Astrocyte (in vitro differentiated cells and primary cell): Measurements from ENCODE around the gene RYR2. TPM values are rescaled to one million over a fixed set of nuclear protein-coding genes. Genes with fewer than 3 reads are reported as not detected.

Experiments
- DNase-seq: peaks from one replicate; pipeline ENCODE4 v3.0.0-alpha.2; 2010; ENCODE audit warnings: low read depth
- FAIRE-seq: peaks from 2 replicates; lab custom pipeline; 2011; peaks lifted over from hg19 to GRCh38; lab: Jason Lieb, UNC
- H2AFZ ChIP-seq: 2 replicates; pipeline ENCODE4 v1.6.0; 2012; ENCODE audit warnings: low read depth, low read length, inconsistent platforms
- H3K27ac ChIP-seq: 2 replicates; pipeline ENCODE4 v1.5.1; 2011; ENCODE audit warnings: low read depth, low read length, inconsistent platforms
- H3K27me3 ChIP-seq: 2 replicates; pipeline ENCODE4 v1.6.0; 2011; ENCODE audit warnings: low read length, inconsistent platforms; ENCODE audit not compliant: insufficient read depth
- H3K36me3 ChIP-seq: 2 replicates; pipeline ENCODE4 v1.5.1; 2011; ENCODE audit warnings: low read length, inconsistent platforms; ENCODE audit not compliant: insufficient read depth
- H3K4me1 ChIP-seq: 2 replicates; pipeline ENCODE4 v1.5.1; 2011; ENCODE audit warnings: low read length, inconsistent platforms; ENCODE audit not compliant: insufficient read depth
- H3K4me2 ChIP-seq: 2 replicates; pipeline ENCODE4 v1.6.0; 2012; ENCODE audit warnings: low read length, inconsistent platforms
- H3K4me3 ChIP-seq: 2 replicates; pipeline ENCODE4 v1.5.1; 2011; ENCODE audit warnings: low read depth, mild to moderate bottlenecking, low read length, inconsistent platforms; ENCODE audit not compliant: insufficient read depth
- H3K79me2 ChIP-seq: 2 replicates; pipeline ENCODE4 v1.6.0; 2012; ENCODE audit warnings: mild to moderate bottlenecking, low read length, inconsistent platforms; ENCODE audit not compliant: insufficient read depth
- H3K9ac ChIP-seq: 2 replicates; pipeline ENCODE4 v1.6.0; 2012; ENCODE audit warnings: mild to moderate bottlenecking, low read length, inconsistent platforms
- H3K9me3 ChIP-seq: 2 replicates; pipeline ENCODE4 v1.5.1; 2012; ENCODE audit warnings: low read depth, mild to moderate bottlenecking, low read length, inconsistent platforms; ENCODE audit not compliant: insufficient read depth
- H4K20me1 ChIP-seq: 2 replicates; pipeline ENCODE4 v1.6.0; 2012; ENCODE audit warnings: low read length, inconsistent platforms; ENCODE audit not compliant: insufficient read depth
- H3K27ac Mint-ChIP-seq: one replicate; pipeline ENCODE4 v1.8.0; 2021; ENCODE audit warnings: mild to moderate bottlenecking, mixed read lengths; ENCODE audit not compliant: unreplicated experiment
- H3K27me3 Mint-ChIP-seq: one replicate; pipeline ENCODE4 v1.8.0; 2021; ENCODE audit warnings: low read depth, mixed read lengths; ENCODE audit not compliant: unreplicated experiment
- H3K36me3 Mint-ChIP-seq: one replicate; pipeline ENCODE4 v1.8.0; 2021; ENCODE audit warnings: low read depth, mixed read lengths; ENCODE audit not compliant: unreplicated experiment
- H3K4me1 Mint-ChIP-seq: one replicate; pipeline ENCODE4 v1.8.0; 2021; ENCODE audit warnings: low read depth, mixed read lengths; ENCODE audit not compliant: unreplicated experiment
- H3K4me3 Mint-ChIP-seq: one replicate; pipeline ENCODE4 v1.8.0; 2021; ENCODE audit warnings: mild to moderate bottlenecking, moderate library complexity, mixed read lengths; ENCODE audit not compliant: unreplicated experiment
- H3K9me3 Mint-ChIP-seq: one replicate; pipeline ENCODE4 v1.8.0; 2021; ENCODE audit warnings: mild to moderate bottlenecking, mixed read lengths; ENCODE audit not compliant: unreplicated experiment
- EZH2 ChIP-seq: IDR thresholded peaks from 2 replicates; pipeline ENCODE4 v1.6.1; 2012; ENCODE audit warnings: mild to moderate bottlenecking, low read length, inconsistent platforms; ENCODE audit not compliant: insufficient read depth
- total RNA-seq: library from RNA; stranded (reverse); gene quantifications from 2 replicates; pipeline ENCODE4 v1.2.1, GENCODE V29; 2021
- TF ChIP-seq, protein P1 (sequence below): IDR thresholded peaks from 2 replicates; pipeline ENCODE4 v1.5.1; 2011; ENCODE audit warnings: low read depth, mild to moderate bottlenecking, inconsistent platforms, low read length, moderate library complexity; ENCODE audit not compliant: insufficient read depth

Gene RYR2
- total RNA-seq, 1 donor from 2014 or later = 0.30 TPM

GRCh38 chr1:237759377-237759776 is 717.4 kb downstream of the RYR2 start:
- Histone ChIP-seq H3K9me3 (no peaks in the 10 kb centered on the region), H3K4me2 (no peak overlapping the region), H2AFZ (no peak overlapping the region), H3K36me3 (no peaks in the 10 kb centered on the region), H3K27me3 (no peaks in the 10 kb centered on the region), H3K4me3 (no peak overlapping the region), H3K4me1 (no peaks in the 10 kb centered on the region), H3K9ac (no peak overlapping the region), H3K27ac (no peak overlapping the region), H4K20me1 (no peaks in the 10 kb centered on the region), H3K79me2 (no peaks in the 10 kb centered on the region)
- Mint-ChIP-seq H3K36me3 (no peaks in the 10 kb centered on the region), H3K27ac (no peak overlapping the region), H3K4me3 (no peak overlapping the region), H3K4me1 (no peaks in the 10 kb centered on the region), H3K9me3 (no peaks in the 10 kb centered on the region), H3K27me3 (no peaks in the 10 kb centered on the region)
- FAIRE-seq = no peak
- DNase-seq = no peak
- TF ChIP-seq, protein P1, sequence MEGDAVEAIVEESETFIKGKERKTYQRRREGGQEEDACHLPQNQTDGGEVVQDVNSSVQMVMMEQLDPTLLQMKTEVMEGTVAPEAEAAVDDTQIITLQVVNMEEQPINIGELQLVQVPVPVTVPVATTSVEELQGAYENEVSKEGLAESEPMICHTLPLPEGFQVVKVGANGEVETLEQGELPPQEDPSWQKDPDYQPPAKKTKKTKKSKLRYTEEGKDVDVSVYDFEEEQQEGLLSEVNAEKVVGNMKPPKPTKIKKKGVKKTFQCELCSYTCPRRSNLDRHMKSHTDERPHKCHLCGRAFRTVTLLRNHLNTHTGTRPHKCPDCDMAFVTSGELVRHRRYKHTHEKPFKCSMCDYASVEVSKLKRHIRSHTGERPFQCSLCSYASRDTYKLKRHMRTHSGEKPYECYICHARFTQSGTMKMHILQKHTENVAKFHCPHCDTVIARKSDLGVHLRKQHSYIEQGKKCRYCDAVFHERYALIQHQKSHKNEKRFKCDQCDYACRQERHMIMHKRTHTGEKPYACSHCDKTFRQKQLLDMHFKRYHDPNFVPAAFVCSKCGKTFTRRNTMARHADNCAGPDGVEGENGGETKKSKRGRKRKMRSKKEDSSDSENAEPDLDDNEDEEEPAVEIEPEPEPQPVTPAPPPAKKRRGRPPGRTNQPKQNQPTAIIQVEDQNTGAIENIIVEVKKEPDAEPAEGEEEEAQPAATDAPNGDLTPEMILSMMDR = no peak

DNA sequence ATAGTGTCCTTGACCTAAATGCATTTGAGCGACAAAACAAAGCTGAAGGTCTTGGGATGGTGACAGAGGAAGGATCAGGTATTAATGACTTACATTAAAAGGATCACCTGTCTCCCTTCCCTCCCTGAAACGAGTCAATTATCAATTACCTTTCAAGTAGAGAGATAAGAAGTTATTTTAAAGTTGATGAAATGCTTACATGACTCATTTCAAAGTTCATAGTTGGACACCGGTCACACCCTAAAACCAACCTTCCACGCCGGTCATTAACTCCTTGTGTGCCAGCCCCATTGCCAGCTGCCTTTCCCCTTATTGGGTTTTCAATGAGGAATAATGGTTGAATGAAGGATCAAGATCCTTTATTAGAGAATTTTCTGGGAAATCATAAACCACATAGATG is 719.0 kb downstream of the RYR2 start:
- H3K27me3 Mint-ChIP-seq = no peaks in the 10 kb centered on the region
- no peak for DNase-seq
- Histone ChIP-seq H3K4me3 (no peak overlapping the region), H3K9me3 (no peaks in the 10 kb centered on the region), H3K4me1 (no peaks in the 10 kb centered on the region), H3K27me3 (no peaks in the 10 kb centered on the region), H3K9ac (no peak overlapping the region), H2AFZ (no peak overlapping the region), H3K36me3 (no peaks in the 10 kb centered on the region), H3K79me2 (no peaks in the 10 kb centered on the region), H4K20me1 (no peaks in the 10 kb centered on the region), H3K27ac (no peak overlapping the region), H3K4me2 (no peak overlapping the region)
- no peak overlapping the region for H3K27ac Mint-ChIP-seq
- no peak for FAIRE-seq
- H3K4me1 Mint-ChIP-seq = no peaks in the 10 kb centered on the region
- H3K9me3 Mint-ChIP-seq = no peaks in the 10 kb centered on the region
- no peak for TF ChIP-seq EZH2
- TF ChIP-seq, protein P1 = no peak
- H3K4me3 Mint-ChIP-seq = no peak overlapping the region
- no peaks in the 10 kb centered on the region for H3K36me3 Mint-ChIP-seq

GRCh38 chr1:237763137-237763536 is 721.2 kb downstream of the RYR2 start:
- Histone ChIP-seq H3K4me1 (no peaks in the 10 kb centered on the region), H2AFZ (no peak overlapping the region), H3K27me3 (no peaks in the 10 kb centered on the region), H3K36me3 (no peaks in the 10 kb centered on the region), H3K27ac (no peak overlapping the region), H3K9ac (no peak overlapping the region), H4K20me1 (no peaks in the 10 kb centered on the region), H3K9me3 (no peaks in the 10 kb centered on the region), H3K4me2 (no peak overlapping the region), H3K79me2 (no peaks in the 10 kb centered on the region), H3K4me3 (no peak overlapping the region)
- Mint-ChIP-seq H3K27ac (no peak overlapping the region), H3K9me3 (no peaks in the 10 kb centered on the region), H3K27me3 (no peaks in the 10 kb centered on the region), H3K4me3 (no peak overlapping the region), H3K4me1 (no peaks in the 10 kb centered on the region), H3K36me3 (no peaks in the 10 kb centered on the region)
- TF ChIP-seq EZH2 = no peak
- TF ChIP-seq, protein P1 = no peak
- DNase-seq (no peak), FAIRE-seq (no peak)
